ENCODE results near the gene DYNC1H1.

DNA sequence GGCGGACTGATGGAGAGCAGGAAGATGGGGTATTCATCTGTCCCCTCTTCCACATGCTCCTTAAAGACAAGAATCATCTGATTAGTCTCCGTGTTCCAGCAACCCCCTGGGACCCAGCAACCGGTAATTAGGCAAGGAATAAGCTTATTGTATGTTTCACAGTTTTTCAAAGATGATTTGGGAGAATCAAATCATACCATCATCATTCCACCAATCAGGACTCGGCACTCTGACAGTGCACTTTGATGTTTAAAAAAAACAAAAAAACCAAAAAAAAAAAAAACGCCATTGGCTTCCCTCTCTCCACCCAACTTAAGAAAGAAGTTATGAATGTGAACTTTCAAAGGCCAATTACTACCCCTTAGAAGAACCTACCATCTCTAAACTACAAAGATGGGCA lies 1.3 kb upstream of the DYNC1H1 start:
- TF ChIP-seq GATA2 (IDR thresholded peaks at IDR 0.05; ENCODE audit: low read depth, low read length), result no peak
- TF ChIP-seq GATA3 (IDR thresholded peaks at IDR 0.05; ENCODE audit: low read depth, low read length), result no peak

All from SH-SY5Y (cell line).